Liver (tissue), 3 donors: ENCODE data around the gene AATF.

Experiments used
- ATF3 ChIP-seq: IDR thresholded peaks from 2 replicates; pipeline ENCODE4 v1.6.1; 2016; ENCODE audit warnings: antibody characterized with exemption
- CTCF ChIP-seq: fragments of 150-350 bp; IDR thresholded peaks from 2 replicates; pipeline ENCODE4 v1.5.1; 2017; ENCODE audit warnings: improper control_type of control experiment, low read depth, low read length; ENCODE audit not compliant: missing input control
- GABPA ChIP-seq, 2 donors: IDR thresholded peaks in 1 of 2; conservative IDR thresholded peaks in 1 of 2; 2 replicates each; pipeline ENCODE4 v1.6.1; 2016; ENCODE audit warnings: antibody characterized with exemption in 2 of 2, mild to moderate bottlenecking in 1 of 2, moderate library complexity in 1 of 2
- HNF4A ChIP-seq, 2 donors: conservative IDR thresholded peaks; 2 replicates each; pipeline ENCODE4 v1.6.1; 2016; ENCODE audit warnings: antibody characterized with exemption in 2 of 2, mild to moderate bottlenecking in 2 of 2
- NR2F2 ChIP-seq: IDR thresholded peaks from 2 replicates; pipeline ENCODE4 v1.6.1; 2016; ENCODE audit warnings: antibody characterized with exemption
- RAD21 ChIP-seq, 2 donors: IDR thresholded peaks; 2 replicates each; pipeline ENCODE4 v1.6.1; 2016; ENCODE audit warnings: antibody characterized with exemption in 2 of 2, mild to moderate bottlenecking in 2 of 2
- SP1 ChIP-seq: IDR thresholded peaks from 2 replicates; pipeline ENCODE4 v1.6.1; 2018; ENCODE audit warnings: antibody characterized with exemption, mild to moderate bottlenecking
- donor health status: healthy.
- donor health status: healthy.

- TF ChIP-seq CTCF (no peak), RAD21 (IDR thresholded peaks at IDR 0.05) (no peak), HNF4A (conservative IDR thresholded peaks at IDR 0.05) (no peak), NR2F2 (no peak), ATF3 (no peak), SP1 (no peak), GABPA (IDR thresholded peaks at IDR 0.05 in 1 of 2, conservative IDR thresholded peaks at IDR 0.05 in 1 of 2) (no peak)
Observed at GRCh38 chr17:36934144-36934691, 14.5 kb upstream of the AATF start.
